Adrenal gland (tissue), 5 donors: ENCODE measurements around the gene CD28.

Experiments
- CTCF ChIP-seq, 6 experiments: fragments of 450-650 bp in 4 of 6; fragments of 200-600 bp in 2 of 6; sonication (generic) in 1 of 6; IDR thresholded peaks; 1 replicate in 5 of 6; 2 replicates in 1 of 6; pipeline versions ENCODE4 v1.5.1 to v1.8.0; 2016 to 2021; ENCODE audit warnings: antibody characterized with exemption in 6 of 6, mild to moderate bottlenecking in 2 of 6, moderate library complexity in 1 of 6
- POLR2A ChIP-seq, 2 donors: fragments of 450-650 bp; IDR thresholded peaks; one replicate each; pipeline ENCODE4 v1.6.1; 2017; ENCODE audit warnings: antibody characterized with exemption in 2 of 2, mild to moderate bottlenecking in 2 of 2, moderate library complexity in 1 of 2
- donor health status: DM: no; HTN: no; CAD: no.

DNA sequence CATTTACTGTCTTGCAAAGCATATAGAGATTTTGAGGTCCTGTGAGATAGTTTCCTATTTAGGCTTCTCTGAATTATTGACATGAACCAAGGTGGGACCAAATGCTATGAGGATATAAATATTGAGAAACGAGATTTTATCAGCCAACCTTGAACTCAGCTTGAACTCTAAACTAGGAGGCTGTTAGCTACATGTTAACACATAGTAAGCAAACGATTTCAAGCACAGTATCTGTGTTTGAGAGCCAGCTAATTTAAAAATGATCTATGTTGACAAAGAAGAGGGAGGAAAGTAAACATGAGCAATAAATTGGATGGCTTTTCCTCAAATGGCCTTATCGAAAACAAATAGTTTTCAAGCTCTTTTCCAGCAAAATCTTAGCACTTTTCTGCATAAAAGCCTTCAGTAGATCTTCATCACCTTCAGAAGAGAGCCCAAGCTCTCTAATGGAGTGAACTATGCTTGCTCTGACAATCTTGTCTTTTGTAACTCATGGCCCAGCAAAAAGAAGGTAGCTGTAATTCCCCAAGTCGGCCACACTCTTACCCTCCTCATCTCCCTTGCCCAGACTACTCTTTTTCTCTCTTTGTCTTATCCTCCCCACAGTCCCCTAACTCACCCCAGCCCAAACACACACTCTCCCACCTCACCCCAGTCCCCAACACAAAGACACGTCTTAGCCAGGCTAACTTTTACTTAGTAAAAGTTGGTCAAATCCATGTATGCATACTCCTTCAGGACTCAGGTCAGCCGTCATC lies 14.7 kb downstream of the CD28 start:
- TF ChIP-seq CTCF (IDR thresholded peaks at IDR 0.05), result no peak
- TF ChIP-seq POLR2A (IDR thresholded peaks at IDR 0.05), result no peak
